ELR (cell line): ENCODE results near the gene HOXD8.

Source experiments
- DNase-seq: peaks from one replicate; pipeline ENCODE4 v3.0.0-alpha.2; 2015; ENCODE audit warnings: low read depth

Gene HOXD8

GRCh38 chr2:176128982-176129796, at the start of gene HOXD8:
TSS of gene HOXD8 (plus strand) at chr2:176129705. CDS start at chr2:176130367, 662 bp downstream.
- peak; percentile 73 for DNase-seq

- DNase-seq: peak; percentile 60
Measured at GRCh38 chr2:176079831-176080539, 49.5 kb upstream of the HOXD8 start.

GRCh38 chr2:176080540-176081375, 48.7 kb upstream of the HOXD8 start:
- DNase-seq: peak; percentile 6

GRCh38 chr2:176081376-176081836, 48.1 kb upstream of the HOXD8 start:
- DNase-seq: no peak

- no peak for DNase-seq
Measured at GRCh38 chr2:176081837-176082524, 47.5 kb upstream of the HOXD8 start.

- DNase-seq: no peak
Measured at GRCh38 chr2:176082525-176082823, 47.0 kb upstream of the HOXD8 start.

- peak; percentile 4 for DNase-seq
Measured at GRCh38 chr2:176082824-176083751, 46.4 kb upstream of the HOXD8 start.

GRCh38 chr2:176083796-176084261, 45.7 kb upstream of the HOXD8 start, which contains the start of gene EVX2:
TSS of gene EVX2 (minus strand) at chr2:176083962. CDS start at chr2:176083776, 186 bp downstream.
- DNase-seq: no peak

GRCh38 chr2:176084611-176085119, 44.8 kb upstream of the HOXD8 start:
- peak; percentile 3 for DNase-seq

GRCh38 chr2:176085120-176085788, 44.3 kb upstream of the HOXD8 start:
- DNase-seq: no peak

- DNase-seq: peak; percentile 58
Measured at GRCh38 chr2:176085861-176086771, 43.4 kb upstream of the HOXD8 start.

- DNase-seq: no peak
Measured at GRCh38 chr2:176087330-176088047, 42.0 kb upstream of the HOXD8 start.

GRCh38 chr2:176088048-176088936, 41.2 kb upstream of the HOXD8 start:
- peak; percentile 63 for DNase-seq

- DNase-seq: no peak
Measured at GRCh38 chr2:176088937-176089842, 40.3 kb upstream of the HOXD8 start.

GRCh38 chr2:176089843-176090395, 39.6 kb upstream of the HOXD8 start:
- no peak for DNase-seq
